Measurements from ENCODE around the gene TTYH3. TPM values are rescaled to one million over a fixed set of nuclear protein-coding genes. Genes with fewer than 3 reads are reported as not detected.
"Not testable (repeated sequence)": the region's sequence is repeated elsewhere in the genome, so short reads cannot be mapped to it uniquely, and the experiment has no call there.

The TTYH3 gene
- total RNA-seq, 1 donor from 2014 or later = 32.0 TPM

GRCh38 chr7:2607122-2607922, 24.5 kb upstream of the TTYH3 start:
- Mint-ChIP-seq H3K36me3 (ENCODE audit: low read depth) (no peaks in the 10 kb centered on the region), H3K4me1 (ENCODE audit: low read depth) (peaks cover 13% of the 10 kb centered on the region), H3K27ac (no peak overlapping the region), H3K9me3 (no peaks in the 10 kb centered on the region), H3K27me3 (ENCODE audit: insufficient read depth) (no peaks in the 10 kb centered on the region), H3K4me3 (no peak overlapping the region)
- no peak for DNase-seq (ENCODE audit: low spot score)
- intact Hi-C loops (cut with micrococcal nuclease) = no loop called here

DNA sequence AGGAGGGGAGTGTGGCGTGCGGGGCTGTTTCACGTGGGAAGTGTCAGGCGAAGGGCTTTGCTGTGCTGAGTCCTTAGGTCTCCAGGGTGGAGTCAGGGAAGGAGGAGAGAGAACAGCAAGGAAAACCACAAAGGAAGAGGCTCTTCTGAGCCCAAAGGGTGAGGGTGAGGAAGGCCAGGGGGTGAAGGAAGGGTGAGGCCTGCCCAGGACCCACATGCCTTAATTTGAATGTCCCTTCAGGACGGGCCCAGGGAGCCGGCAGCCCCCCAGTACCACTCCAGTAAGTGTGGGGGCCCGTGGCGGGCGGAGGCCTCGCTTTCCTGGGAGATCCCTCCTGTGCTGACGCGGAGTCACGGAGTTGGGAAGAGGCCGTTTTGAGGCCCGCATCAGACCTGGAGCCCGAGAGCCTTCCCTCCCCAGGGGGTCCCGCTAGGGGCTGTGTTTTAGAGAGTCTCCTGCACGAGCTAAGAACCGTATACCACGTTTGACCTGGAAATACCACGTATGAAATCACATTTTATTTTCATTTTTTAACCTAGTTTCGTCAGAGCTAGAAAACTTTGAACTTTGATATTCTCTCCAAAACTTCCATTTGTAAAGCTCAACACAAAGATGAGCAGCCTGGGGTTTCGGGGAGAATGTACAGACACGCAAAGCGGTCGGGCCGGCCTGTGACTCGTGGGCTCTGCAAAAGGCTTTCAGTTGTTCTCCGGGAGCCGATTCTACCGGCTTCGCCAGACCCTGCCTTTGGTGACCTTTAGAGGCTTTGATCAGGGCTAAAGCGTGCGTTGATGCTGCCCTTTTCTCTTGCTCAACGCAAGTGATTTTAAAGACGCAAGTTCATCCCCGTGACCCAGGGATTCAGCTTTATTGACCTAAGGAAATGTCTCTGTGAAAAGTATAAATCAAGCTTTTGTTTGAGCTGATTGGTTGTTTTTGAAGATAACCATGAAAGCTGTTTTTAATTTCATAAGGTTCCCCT, 23.6 kb upstream of the TTYH3 start:
- Mint-ChIP-seq H3K4me1 (ENCODE audit: low read depth) (peaks cover 13% of the 10 kb centered on the region), H3K9me3 (no peaks in the 10 kb centered on the region), H3K27ac (no peak overlapping the region), H3K36me3 (ENCODE audit: low read depth) (no peaks in the 10 kb centered on the region), H3K27me3 (ENCODE audit: insufficient read depth) (no peaks in the 10 kb centered on the region), H3K4me3 (no peak overlapping the region)
- intact Hi-C loops (cut with micrococcal nuclease) = no loop called here
- no peak for DNase-seq (ENCODE audit: low spot score)

GRCh38 chr7:2608921-2609411, 22.8 kb upstream of the TTYH3 start:
- DNase-seq (ENCODE audit: low spot score) = no peak
- Mint-ChIP-seq H3K27me3 (ENCODE audit: insufficient read depth) (no peaks in the 10 kb centered on the region), H3K36me3 (ENCODE audit: low read depth) (no peaks in the 10 kb centered on the region), H3K27ac (no peak overlapping the region), H3K4me3 (no peak overlapping the region), H3K4me1 (ENCODE audit: low read depth) (peaks cover 13% of the 10 kb centered on the region), H3K9me3 (no peaks in the 10 kb centered on the region)
- intact Hi-C loops (cut with micrococcal nuclease) = no loop called here

DNA sequence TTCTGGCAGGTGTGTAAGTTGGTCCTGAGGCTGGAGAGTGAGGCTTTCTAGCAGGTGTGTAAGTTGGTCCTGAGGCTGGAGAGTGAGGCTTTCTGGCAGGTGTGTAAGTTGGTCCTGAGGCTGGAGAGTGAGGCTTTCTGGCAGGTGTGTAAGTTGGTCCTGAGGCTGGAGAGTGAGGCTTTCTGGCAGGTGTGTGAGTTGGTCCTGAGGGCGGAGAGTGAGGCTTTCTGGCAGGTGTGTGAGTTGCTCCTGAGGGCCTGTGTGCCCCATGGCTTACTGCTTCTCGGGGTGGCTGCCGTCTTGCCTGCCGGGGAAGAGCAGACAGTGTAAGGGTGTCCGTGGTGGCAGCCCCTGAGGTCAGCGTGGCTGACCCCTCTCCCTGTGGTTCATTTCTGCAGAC, 22.1 kb upstream of the TTYH3 start:
- H3K27ac Mint-ChIP-seq; H3K9me3 Mint-ChIP-seq; H3K36me3 Mint-ChIP-seq (ENCODE audit: low read depth); H3K27me3 Mint-ChIP-seq (ENCODE audit: insufficient read depth); H3K4me3 Mint-ChIP-seq; intact Hi-C loops (cut with micrococcal nuclease); DNase-seq (ENCODE audit: low spot score): not testable (repeated sequence)
- peaks cover 13% of the 10 kb centered on the region for H3K4me1 Mint-ChIP-seq (ENCODE audit: low read depth)

GRCh38 chr7:2610466-2610865, 21.3 kb upstream of the TTYH3 start:
- Mint-ChIP-seq H3K4me3 (no peak overlapping the region), H3K4me1 (ENCODE audit: low read depth) (peaks cover 13% of the 10 kb centered on the region), H3K27ac (no peak overlapping the region), H3K9me3 (no peaks in the 10 kb centered on the region), H3K27me3 (ENCODE audit: insufficient read depth) (no peaks in the 10 kb centered on the region), H3K36me3 (ENCODE audit: low read depth) (no peaks in the 10 kb centered on the region)
- DNase-seq (ENCODE audit: low spot score) = no peak
- intact Hi-C loops (cut with micrococcal nuclease) = no loop called here

GRCh38 chr7:2610898-2611297, 20.9 kb upstream of the TTYH3 start:
- no peak overlapping the region for H3K27ac Mint-ChIP-seq
- no peak overlapping the region for H3K4me3 Mint-ChIP-seq
- DNase-seq (ENCODE audit: low spot score) = no peak
- intact Hi-C loops (cut with micrococcal nuclease) = no loop called here
- no peaks in the 10 kb centered on the region for H3K36me3 Mint-ChIP-seq (ENCODE audit: low read depth)
- H3K4me1 Mint-ChIP-seq (ENCODE audit: low read depth) = peaks cover 13% of the 10 kb centered on the region
- H3K9me3 Mint-ChIP-seq = no peaks in the 10 kb centered on the region
- no peaks in the 10 kb centered on the region for H3K27me3 Mint-ChIP-seq (ENCODE audit: insufficient read depth)

DNA sequence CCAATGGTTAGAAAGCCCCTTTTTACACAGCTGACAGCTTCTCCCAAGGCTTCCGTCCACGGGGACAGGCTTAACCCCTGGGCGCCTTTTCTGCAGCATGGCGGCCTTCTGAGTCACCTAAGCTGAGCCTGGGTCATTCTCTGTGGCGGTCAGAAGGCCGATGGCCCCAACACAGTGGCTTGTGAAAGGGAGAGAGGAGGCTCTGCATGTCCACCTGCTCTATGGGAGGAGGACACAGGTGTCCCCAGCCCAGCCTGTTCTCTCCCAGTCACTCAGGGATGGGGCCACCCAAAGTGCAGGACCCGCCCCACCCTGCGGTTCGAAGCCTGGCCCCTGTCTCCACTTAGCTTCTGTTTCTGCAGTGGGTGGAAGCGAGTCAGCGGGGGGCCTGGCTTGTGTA, 20.4 kb upstream of the TTYH3 start:
- intact Hi-C loops (cut with micrococcal nuclease) = no loop called here
- Mint-ChIP-seq H3K4me1 (ENCODE audit: low read depth) (peaks cover 13% of the 10 kb centered on the region), H3K9me3 (no peaks in the 10 kb centered on the region), H3K27me3 (ENCODE audit: insufficient read depth) (no peaks in the 10 kb centered on the region), H3K27ac (no peak overlapping the region), H3K36me3 (ENCODE audit: low read depth) (no peaks in the 10 kb centered on the region), H3K4me3 (no peak overlapping the region)
- no peak for DNase-seq (ENCODE audit: low spot score)

DNA sequence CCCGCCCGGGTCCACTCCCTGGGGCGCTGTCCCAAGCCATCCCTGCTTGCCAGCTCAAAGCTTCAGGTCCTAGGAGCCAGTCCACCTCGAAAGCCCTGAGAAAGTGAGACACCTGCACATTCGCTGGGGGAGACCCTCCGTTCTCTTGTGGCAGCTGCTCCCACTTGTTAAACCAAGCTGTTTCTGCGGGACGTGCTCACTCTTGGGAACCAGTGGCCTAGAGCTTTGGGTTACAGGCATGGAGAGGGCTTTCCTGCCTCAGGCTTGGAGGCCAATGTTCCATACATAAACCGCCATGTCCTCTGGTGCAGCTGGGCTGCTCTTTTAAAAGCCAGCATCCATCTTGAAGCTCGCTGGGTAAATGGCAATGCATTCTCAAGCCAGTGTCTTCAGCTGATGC, 19.9 kb upstream of the TTYH3 start:
- no peak for DNase-seq (ENCODE audit: low spot score)
- no peaks in the 10 kb centered on the region for H3K27me3 Mint-ChIP-seq (ENCODE audit: insufficient read depth)
- H3K4me1 Mint-ChIP-seq (ENCODE audit: low read depth) = peaks cover 13% of the 10 kb centered on the region
- H3K4me3 Mint-ChIP-seq = no peak overlapping the region
- no peaks in the 10 kb centered on the region for H3K9me3 Mint-ChIP-seq
- no peaks in the 10 kb centered on the region for H3K36me3 Mint-ChIP-seq (ENCODE audit: low read depth)
- no peak overlapping the region for H3K27ac Mint-ChIP-seq
- intact Hi-C loops (cut with micrococcal nuclease) = no loop called here

GRCh38 chr7:2612445-2613097, 19.2 kb upstream of the TTYH3 start:
- Mint-ChIP-seq H3K36me3 (ENCODE audit: low read depth) (no peaks in the 10 kb centered on the region), H3K27me3 (ENCODE audit: insufficient read depth) (no peaks in the 10 kb centered on the region), H3K4me1 (ENCODE audit: low read depth) (peaks cover 12% of the 10 kb centered on the region), H3K27ac (no peak overlapping the region), H3K9me3 (no peaks in the 10 kb centered on the region), H3K4me3 (no peak overlapping the region)
- no peak for DNase-seq (ENCODE audit: low spot score)
- intact Hi-C loops (cut with micrococcal nuclease) = no loop called here

DNA sequence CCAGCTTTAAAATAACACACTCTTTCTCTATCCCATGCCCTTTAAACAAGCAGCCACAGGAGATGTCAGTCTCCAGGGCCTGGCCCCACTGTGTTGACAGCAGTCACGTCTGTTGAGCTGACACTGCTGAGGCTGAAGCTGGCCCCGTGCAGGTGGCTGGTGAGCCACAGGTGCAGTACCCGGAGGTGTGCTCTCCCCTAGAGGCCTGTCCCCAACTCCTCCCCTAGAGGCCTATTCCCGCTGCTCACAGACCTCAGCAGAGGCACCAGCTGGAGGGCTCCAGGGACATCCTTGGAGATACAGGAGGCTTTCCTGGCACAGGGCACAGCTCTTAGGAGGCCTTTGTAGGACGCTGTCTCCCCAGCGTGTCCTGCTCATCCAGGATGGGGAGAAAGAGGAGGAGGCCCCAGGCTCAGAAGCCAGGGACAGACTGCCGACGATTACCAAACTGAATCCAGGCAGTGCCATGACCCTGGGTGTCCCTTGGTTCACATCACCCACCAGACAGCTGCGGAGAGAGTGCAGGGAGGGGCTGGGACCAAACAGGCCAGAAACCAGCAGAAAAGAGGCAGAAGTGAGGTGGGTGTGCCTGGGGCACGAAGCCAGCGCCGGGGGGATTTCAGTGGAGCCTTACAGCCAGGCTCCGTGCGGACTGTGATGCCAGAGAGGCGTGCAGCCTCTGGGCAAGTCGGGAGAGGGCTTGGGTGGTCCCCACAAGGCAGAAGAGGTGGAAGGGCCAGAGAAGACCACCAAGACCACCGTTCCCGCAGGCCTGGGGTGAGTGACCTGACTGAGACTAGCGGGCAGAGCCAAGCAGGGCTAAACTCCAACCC, 18.5 kb upstream of the TTYH3 start:
- Mint-ChIP-seq H3K4me1 (ENCODE audit: low read depth) (peaks cover 8% of the 10 kb centered on the region), H3K9me3 (no peaks in the 10 kb centered on the region), H3K27me3 (ENCODE audit: insufficient read depth) (no peaks in the 10 kb centered on the region), H3K4me3 (no peak overlapping the region), H3K36me3 (ENCODE audit: low read depth) (no peaks in the 10 kb centered on the region), H3K27ac (no peak overlapping the region)
- no peak for DNase-seq (ENCODE audit: low spot score)
- intact Hi-C loops (cut with micrococcal nuclease) = no loop called here

DNA sequence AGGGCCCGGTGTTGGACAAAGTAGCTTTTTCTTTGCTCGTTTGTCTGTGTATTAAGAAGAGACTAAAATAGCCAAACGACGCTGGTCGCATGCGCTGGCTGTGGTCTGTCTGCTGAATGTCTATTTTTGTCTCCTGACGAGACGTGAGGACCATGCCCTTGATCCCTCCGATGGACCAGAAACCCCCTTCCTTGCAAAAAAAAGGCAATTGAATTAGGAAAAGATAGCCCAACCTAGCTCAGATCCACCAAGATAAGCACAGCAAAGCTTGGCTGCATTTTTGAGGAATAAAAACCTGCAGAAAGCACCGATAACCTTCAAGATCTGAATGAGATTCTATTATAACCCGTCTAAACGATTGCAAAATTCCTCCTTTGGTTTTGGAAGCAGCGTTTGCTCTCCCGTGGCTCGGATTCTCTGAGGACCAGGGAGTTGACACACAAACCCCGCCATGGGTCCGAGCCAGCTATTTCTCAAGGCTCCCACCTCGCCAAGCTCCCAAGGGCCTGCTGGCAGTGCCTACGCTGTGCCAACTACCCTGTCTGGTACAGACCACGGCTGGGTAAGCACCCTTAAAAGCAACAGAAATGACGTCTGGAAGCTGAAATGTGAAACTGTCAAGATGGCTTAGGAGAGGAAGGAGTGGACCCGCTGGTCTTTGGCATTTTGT, 17.7 kb upstream of the TTYH3 start:
- DNase-seq (ENCODE audit: low spot score) = no peak
- no peaks in the 10 kb centered on the region for H3K9me3 Mint-ChIP-seq
- no peak overlapping the region for H3K27ac Mint-ChIP-seq
- no peaks in the 10 kb centered on the region for H3K36me3 Mint-ChIP-seq (ENCODE audit: low read depth)
- H3K4me3 Mint-ChIP-seq = no peak overlapping the region
- H3K27me3 Mint-ChIP-seq (ENCODE audit: insufficient read depth) = no peaks in the 10 kb centered on the region
- H3K4me1 Mint-ChIP-seq (ENCODE audit: low read depth) = peaks cover 4% of the 10 kb centered on the region
- intact Hi-C loops (cut with micrococcal nuclease) = no loop called here
